Measurements from ENCODE around the gene INSYN2B.

GRCh38 chr5:169988206-169988605 lies 7.9 kb upstream of the INSYN2B start:
- TF ChIP-seq, protein P1, sequence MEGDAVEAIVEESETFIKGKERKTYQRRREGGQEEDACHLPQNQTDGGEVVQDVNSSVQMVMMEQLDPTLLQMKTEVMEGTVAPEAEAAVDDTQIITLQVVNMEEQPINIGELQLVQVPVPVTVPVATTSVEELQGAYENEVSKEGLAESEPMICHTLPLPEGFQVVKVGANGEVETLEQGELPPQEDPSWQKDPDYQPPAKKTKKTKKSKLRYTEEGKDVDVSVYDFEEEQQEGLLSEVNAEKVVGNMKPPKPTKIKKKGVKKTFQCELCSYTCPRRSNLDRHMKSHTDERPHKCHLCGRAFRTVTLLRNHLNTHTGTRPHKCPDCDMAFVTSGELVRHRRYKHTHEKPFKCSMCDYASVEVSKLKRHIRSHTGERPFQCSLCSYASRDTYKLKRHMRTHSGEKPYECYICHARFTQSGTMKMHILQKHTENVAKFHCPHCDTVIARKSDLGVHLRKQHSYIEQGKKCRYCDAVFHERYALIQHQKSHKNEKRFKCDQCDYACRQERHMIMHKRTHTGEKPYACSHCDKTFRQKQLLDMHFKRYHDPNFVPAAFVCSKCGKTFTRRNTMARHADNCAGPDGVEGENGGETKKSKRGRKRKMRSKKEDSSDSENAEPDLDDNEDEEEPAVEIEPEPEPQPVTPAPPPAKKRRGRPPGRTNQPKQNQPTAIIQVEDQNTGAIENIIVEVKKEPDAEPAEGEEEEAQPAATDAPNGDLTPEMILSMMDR (IDR thresholded peaks at IDR 0.05) = no peak
- TF ChIP-seq POLR2A (IDR thresholded peaks at IDR 0.05) = no peak
